RWPE2 (cell line): ENCODE measurements around the gene DIAPH3.

Experiments
- ATAC-seq: fragments of 200-7000 bp; cut with Tn5 transposase; 3 replicates; pipeline ENCODE4 v1.9.1; 2021; ENCODE audit warnings: low read depth
- DNase-seq: peaks from one replicate; pipeline ENCODE4 v3.0.0-alpha.2; 2020; ENCODE audit warnings: low spot score
- H3K27ac ChIP-seq: fragments of 450-650 bp; 2 replicates; pipeline ENCODE4 v1.5.1; 2017; ENCODE audit warnings: mild to moderate bottlenecking; ENCODE audit not compliant: poor library complexity, severe bottlenecking
- H3K27me3 ChIP-seq: fragments of 250-450 bp; sonication (Bioruptor Pico); 2 replicates; pipeline ENCODE4 v1.5.1; 2021; ENCODE audit warnings: mild to moderate bottlenecking, moderate library complexity; ENCODE audit not compliant: insufficient read depth, poor library complexity, severe bottlenecking
- H3K36me3 ChIP-seq: fragments of 250-450 bp; sonication (Bioruptor Pico); 2 replicates; pipeline ENCODE4 v1.5.1; 2020; ENCODE audit warnings: low read depth, mild to moderate bottlenecking, moderate library complexity
- H3K4me1 ChIP-seq: fragments of 250-450 bp; sonication (Bioruptor Pico); 2 replicates; pipeline ENCODE4 v1.5.1; 2021; ENCODE audit warnings: mild to moderate bottlenecking, moderate library complexity; ENCODE audit not compliant: insufficient read depth, poor library complexity, severe bottlenecking
- H3K4me3 ChIP-seq: fragments of 250-450 bp; sonication (Bioruptor Pico); 2 replicates; pipeline ENCODE4 v1.5.1; 2021; ENCODE audit warnings: mild to moderate bottlenecking, moderate library complexity; ENCODE audit not compliant: severe bottlenecking
- H3K9me3 ChIP-seq: fragments of 250-450 bp; sonication (Bioruptor Pico); 2 replicates; pipeline ENCODE4 v1.5.1; 2021; ENCODE audit warnings: mild to moderate bottlenecking, moderate library complexity; ENCODE audit not compliant: severe bottlenecking
- CTCF ChIP-seq: fragments of 450-650 bp; IDR thresholded peaks from one replicate; pipeline ENCODE4 v1.5.1; 2017; ENCODE audit warnings: mild to moderate bottlenecking, moderate library complexity; ENCODE audit not compliant: poor library complexity, severe bottlenecking

The DIAPH3 gene

GRCh38 chr13:60013166-60013565, 150.6 kb downstream of the DIAPH3 start:
- ATAC-seq, result no peak

GRCh38 chr13:60012488-60012887, 151.2 kb downstream of the DIAPH3 start:
- Histone ChIP-seq H3K27me3 (no peaks in the 10 kb centered on the region), H3K4me1 (peaks cover 12% of the 10 kb centered on the region), H3K9me3 (no peaks in the 10 kb centered on the region), H3K36me3 (peaks cover 4% of the 10 kb centered on the region), H3K4me3 (no peak overlapping the region), H3K27ac (no peak overlapping the region)
- no peak for TF ChIP-seq CTCF
- peak; percentile 57 for DNase-seq
- peak; percentile 96 for ATAC-seq

More at GRCh38 chr13:60013166-60013565, 150.6 kb downstream of the DIAPH3 start:
- no peak for DNase-seq
- peaks cover 13% of the 10 kb centered on the region for H3K4me1 ChIP-seq
- no peak for TF ChIP-seq CTCF
- no peaks in the 10 kb centered on the region for H3K9me3 ChIP-seq
- H3K36me3 ChIP-seq, result no peaks in the 10 kb centered on the region; the same call in none of the 2 replicates
- H3K27ac ChIP-seq, result no peak overlapping the region
- no peaks in the 10 kb centered on the region for H3K27me3 ChIP-seq
- H3K4me3 ChIP-seq, result no peak overlapping the region

- no peak for TF ChIP-seq CTCF
- ATAC-seq, result no peak
- DNase-seq, result no peak
- Histone ChIP-seq H3K27ac (no peak overlapping the region), H3K4me3 (no peak overlapping the region), H3K36me3 (peaks cover 6% of the 10 kb centered on the region), H3K9me3 (no peaks in the 10 kb centered on the region), H3K4me1 (peaks cover 5% of the 10 kb centered on the region), H3K27me3 (no peaks in the 10 kb centered on the region)
Measured at GRCh38 chr13:60009300-60010253, 154.2 kb downstream of the DIAPH3 start.

- Histone ChIP-seq H3K27me3 (no peaks in the 10 kb centered on the region), H3K9me3 (no peaks in the 10 kb centered on the region), H3K36me3 (peaks cover 6% of the 10 kb centered on the region; the same call in 1 of the 2 replicates), H3K27ac (no peak overlapping the region), H3K4me1 (no peaks in the 10 kb centered on the region), H3K4me3 (no peak overlapping the region)
- DNase-seq (no peak), ATAC-seq (no peak)
- no peak for TF ChIP-seq CTCF
Measured at GRCh38 chr13:60001889-60002288, 161.8 kb downstream of the DIAPH3 start.

GRCh38 chr13:60000976-60001375, 162.8 kb downstream of the DIAPH3 start:
- no peak for TF ChIP-seq CTCF
- DNase-seq (no peak), ATAC-seq (no peak)
- H3K27me3 ChIP-seq, result no peaks in the 10 kb centered on the region
- H3K4me3 ChIP-seq, result no peak overlapping the region
- no peaks in the 10 kb centered on the region for H3K4me1 ChIP-seq
- H3K27ac ChIP-seq, result no peak overlapping the region
- peaks cover 6% of the 10 kb centered on the region; the same call in 1 of the 2 replicates for H3K36me3 ChIP-seq
- H3K9me3 ChIP-seq, result no peaks in the 10 kb centered on the region
